H9 (cell line): ENCODE data around the gene TH. TPM values are rescaled to one million over a fixed set of nuclear protein-coding genes. Genes with fewer than 3 reads are reported as not detected.

Experiments used
- DNase-seq: peaks from one replicate; pipeline ENCODE4 v3.0.0-alpha.2; 2017
- H2AFZ ChIP-seq: one replicate; pipeline ENCODE4 v1.6.1; 2013; ENCODE audit warnings: mild to moderate bottlenecking, low read length, control low read depth, moderate library complexity
- H2AK5ac ChIP-seq: 2 replicates; pipeline ENCODE4 v1.6.1; 2013; ENCODE audit warnings: low read length, control low read depth, mixed read lengths; ENCODE audit not compliant: insufficient read length
- H2BK120ac ChIP-seq: one replicate; pipeline ENCODE4 v1.6.1; 2013; ENCODE audit warnings: low read depth, mild to moderate bottlenecking, low read length, control low read depth, inconsistent platforms; ENCODE audit not compliant: poor library complexity, severe bottlenecking
- H2BK12ac ChIP-seq: 2 replicates; pipeline ENCODE4 v1.6.1; 2013; ENCODE audit warnings: low read length, control low read depth, mixed read lengths, low read depth; ENCODE audit not compliant: insufficient read length
- H2BK15ac ChIP-seq: 2 replicates; pipeline ENCODE4 v1.6.1; 2013; ENCODE audit warnings: low read depth, low read length, control low read depth
- H2BK20ac ChIP-seq: one replicate; pipeline ENCODE4 v1.6.1; 2013; ENCODE audit warnings: low read depth, mild to moderate bottlenecking, low read length, control low read depth, inconsistent platforms; ENCODE audit not compliant: poor library complexity, severe bottlenecking
- H2BK5ac ChIP-seq: 2 replicates; pipeline ENCODE4 v1.6.1; 2013; ENCODE audit warnings: low read length, control low read depth, mixed read lengths; ENCODE audit not compliant: insufficient read length
- H3K14ac ChIP-seq: 2 replicates; pipeline ENCODE4 v1.6.1; 2013; ENCODE audit warnings: low read length, control low read depth; ENCODE audit not compliant: insufficient read depth
- H3K18ac ChIP-seq: 2 replicates; pipeline ENCODE4 v1.6.1; 2013; ENCODE audit warnings: low read depth, mild to moderate bottlenecking, mixed read lengths, low read length, control low read depth; ENCODE audit not compliant: insufficient read length
- H3K23ac ChIP-seq: 2 replicates; pipeline ENCODE4 v1.6.1; 2013; ENCODE audit warnings: low read length, control low read depth, mixed read lengths, low read depth; ENCODE audit not compliant: insufficient read length
- H3K23me2 ChIP-seq: 2 replicates; pipeline ENCODE4 v1.6.1; 2013; ENCODE audit warnings: low read depth, mild to moderate bottlenecking, mixed read lengths, low read length, control low read depth; ENCODE audit not compliant: insufficient read length, poor library complexity, severe bottlenecking
- H3K27ac ChIP-seq: 2 replicates; pipeline ENCODE4 v1.5.1; 2013; ENCODE audit warnings: low read length, control low read depth, mixed read lengths, low read depth; ENCODE audit not compliant: insufficient read length
- H3K27me3 ChIP-seq: 2 replicates; pipeline ENCODE4 v1.6.1; 2013; ENCODE audit warnings: low read length, control low read depth, inconsistent platforms; ENCODE audit not compliant: insufficient read depth
- H3K4ac ChIP-seq: 2 replicates; pipeline ENCODE4 v1.6.1; 2013; ENCODE audit warnings: low read depth, mild to moderate bottlenecking, control low read depth, inconsistent platforms, low read length, moderate library complexity
- H3K4me1 ChIP-seq: 2 replicates; pipeline ENCODE4 v1.6.1; 2013; ENCODE audit warnings: low read length, control low read depth, inconsistent platforms; ENCODE audit not compliant: insufficient read depth
- H3K4me2 ChIP-seq: 2 replicates; pipeline ENCODE4 v1.6.1; 2013; ENCODE audit warnings: low read length, control low read depth, mixed read lengths; ENCODE audit not compliant: insufficient read length, insufficient read depth
- H3K56ac ChIP-seq: 2 replicates; pipeline ENCODE4 v1.6.1; 2013; ENCODE audit warnings: low read depth, mild to moderate bottlenecking, mixed read lengths, low read length, control low read depth; ENCODE audit not compliant: insufficient read length
- H3K79me1 ChIP-seq: 2 replicates; pipeline ENCODE4 v1.6.1; 2013; ENCODE audit warnings: low read depth, mild to moderate bottlenecking, moderate library complexity, low read length, control low read depth, inconsistent platforms; ENCODE audit not compliant: insufficient read depth, poor library complexity, severe bottlenecking
- H3K79me2 ChIP-seq: 2 replicates; pipeline ENCODE4 v1.6.1; 2013; ENCODE audit warnings: low read length, control low read depth, inconsistent platforms; ENCODE audit not compliant: insufficient read depth
- H3K9ac ChIP-seq: 2 replicates; pipeline ENCODE4 v1.6.1; 2013; ENCODE audit warnings: low read length, control low read depth, mixed read lengths; ENCODE audit not compliant: insufficient read length; ENCODE audit errors: extremely low read depth
- H3K9me3 ChIP-seq: one replicate; pipeline ENCODE4 v1.6.1; 2013; ENCODE audit warnings: low read depth, low read length, inconsistent platforms; ENCODE audit not compliant: control insufficient read depth
- H3T11ph ChIP-seq: one replicate; pipeline ENCODE4 v1.6.1; 2013; ENCODE audit warnings: mild to moderate bottlenecking, low read length, control low read depth, inconsistent platforms
- H4K20me1 ChIP-seq: one replicate; pipeline ENCODE4 v1.6.1; 2013; ENCODE audit not compliant: control insufficient read depth, insufficient read length, insufficient read depth
- H4K5ac ChIP-seq: 2 replicates; pipeline ENCODE4 v1.6.1; 2013; ENCODE audit warnings: low read depth, mild to moderate bottlenecking, mixed read lengths, low read length, control low read depth; ENCODE audit not compliant: insufficient read length
- H4K8ac ChIP-seq: replicated peaks from 2 replicates; pipeline ENCODE4 v1.6.1; 2013; ENCODE audit warnings: low read length, control low read depth, mixed read lengths, low read depth; ENCODE audit not compliant: insufficient read length
- H4K91ac ChIP-seq: 2 replicates; pipeline ENCODE4 v1.6.1; 2013; ENCODE audit warnings: low read depth, mild to moderate bottlenecking, moderate library complexity, mixed read lengths, low read length, control low read depth; ENCODE audit not compliant: insufficient read length
- H3K27ac Mint-ChIP-seq, 3 experiments: 2 replicates in 2 of 3; 3 replicates in 1 of 3; pipeline ENCODE4 v1.8.0; 2020 to 2021; ENCODE audit warnings: mixed read lengths in 3 of 3, mild to moderate bottlenecking in 1 of 3, moderate library complexity in 1 of 3
- H3K27me3 Mint-ChIP-seq: 2 replicates; pipeline ENCODE4 v1.8.0; 2021; ENCODE audit warnings: low read depth, mild to moderate bottlenecking, moderate library complexity, mixed read lengths
- H3K36me3 Mint-ChIP-seq, 3 experiments: 2 replicates in 2 of 3; 3 replicates in 1 of 3; pipeline ENCODE4 v1.8.0; 2020 to 2021; ENCODE audit warnings: low read depth in 3 of 3, mixed read lengths in 3 of 3; ENCODE audit not compliant: insufficient read depth in 1 of 3
- H3K4me1 Mint-ChIP-seq, 2 experiments: 2 replicates each; pipeline ENCODE4 v1.8.0; 2020; ENCODE audit warnings: mixed read lengths in 2 of 2
- H3K4me3 Mint-ChIP-seq, 2 experiments: 2 replicates in 1 of 2; 3 replicates in 1 of 2; pipeline ENCODE4 v1.8.0; 2020 to 2021; ENCODE audit warnings: mild to moderate bottlenecking in 2 of 2, mixed read lengths in 2 of 2, moderate library complexity in 1 of 2
- H3K9me3 Mint-ChIP-seq, 2 experiments: 2 replicates in 1 of 2; 3 replicates in 1 of 2; pipeline ENCODE4 v1.8.0; 2020; ENCODE audit warnings: mild to moderate bottlenecking in 2 of 2, mixed read lengths in 2 of 2, moderate library complexity in 1 of 2
- WGBS: extraction: QIAGEN DNeasy Blood & Tissue Kit; methylation state at CpG from one replicate; pipeline ENCODE4 v1.1.7; 2013; ENCODE audit warnings: missing lambda C conversion rate, low lambda C conversion rate, mixed read lengths; ENCODE audit not compliant: insufficient read length; ENCODE audit errors: extremely low coverage; 5-methylcytosine and 5-hydroxymethylcytosine counted together
- total RNA-seq: library from RNA; stranded (reverse); gene quantifications from 2 replicates; pipeline ENCODE4 v1.2.1, GENCODE V29; 2021
- TF ChIP-seq, protein P1 (sequence below): fragments of 200-600 bp; sonication (generic); conservative IDR thresholded peaks from 3 replicates; pipeline ENCODE4 v1.8.0; 2021; ENCODE audit warnings: antibody characterized with exemption, mild to moderate bottlenecking

Gene TH
- total RNA-seq, 1 experiment from 2014 or later, result not detected

DNA sequence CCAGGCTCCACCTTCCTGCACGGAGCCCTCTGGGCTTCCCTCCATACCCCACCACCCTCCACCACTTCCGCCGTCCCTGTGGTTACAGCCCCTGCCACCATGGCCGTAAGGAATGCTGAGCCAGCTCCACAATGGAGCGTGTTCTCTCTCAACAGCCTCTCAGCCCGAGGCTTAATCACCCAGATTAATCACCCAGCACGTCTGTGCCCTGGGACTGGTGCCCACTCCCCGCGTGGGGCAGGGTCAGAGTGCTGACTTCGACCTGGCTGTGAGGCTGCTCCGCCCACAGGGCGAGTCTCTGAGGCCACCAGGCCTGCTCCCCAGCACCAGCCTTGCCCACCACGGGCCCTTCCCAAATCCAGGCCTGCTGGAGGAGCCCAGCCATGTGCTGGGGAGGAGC is 4.0 kb upstream of the TH start:
- no peak overlapping the region for H2BK20ac ChIP-seq
- H3K9me3 Mint-ChIP-seq, result peaks cover 0 to 2% of the 10 kb centered on the region in 2 experiments; a peak in 2 of 5 replicates
- no peaks in the 10 kb centered on the region for H3K79me1 ChIP-seq
- no peak overlapping the region for H3K4me2 ChIP-seq
- no peak overlapping the region for H2AFZ ChIP-seq
- H3K23ac ChIP-seq, result no peak overlapping the region
- H2BK15ac ChIP-seq, result no peak overlapping the region
- H3K27ac Mint-ChIP-seq, result no peak overlapping the region; a peak in 1 of 7 replicates
- H4K5ac ChIP-seq, result no peak overlapping the region
- H2AK5ac ChIP-seq, result no peak overlapping the region
- no peaks in the 10 kb centered on the region for H3K4me1 ChIP-seq
- H3K9ac ChIP-seq, result no peak overlapping the region
- no peaks in the 10 kb centered on the region for H3K9me3 ChIP-seq
- H2BK12ac ChIP-seq, result no peak overlapping the region
- peaks cover 0 to 5% of the 10 kb centered on the region in 2 experiments; a peak in 1 of 4 replicates for H3K4me1 Mint-ChIP-seq
- H4K91ac ChIP-seq, result no peak overlapping the region
- no peaks in the 10 kb centered on the region for H4K20me1 ChIP-seq
- no peak overlapping the region for H3K14ac ChIP-seq
- no peak overlapping the region for H4K8ac ChIP-seq
- no peak overlapping the region for H3T11ph ChIP-seq
- H3K27me3 ChIP-seq, result no peaks in the 10 kb centered on the region; the same call in 1 of the 2 replicates
- TF ChIP-seq, protein P1, sequence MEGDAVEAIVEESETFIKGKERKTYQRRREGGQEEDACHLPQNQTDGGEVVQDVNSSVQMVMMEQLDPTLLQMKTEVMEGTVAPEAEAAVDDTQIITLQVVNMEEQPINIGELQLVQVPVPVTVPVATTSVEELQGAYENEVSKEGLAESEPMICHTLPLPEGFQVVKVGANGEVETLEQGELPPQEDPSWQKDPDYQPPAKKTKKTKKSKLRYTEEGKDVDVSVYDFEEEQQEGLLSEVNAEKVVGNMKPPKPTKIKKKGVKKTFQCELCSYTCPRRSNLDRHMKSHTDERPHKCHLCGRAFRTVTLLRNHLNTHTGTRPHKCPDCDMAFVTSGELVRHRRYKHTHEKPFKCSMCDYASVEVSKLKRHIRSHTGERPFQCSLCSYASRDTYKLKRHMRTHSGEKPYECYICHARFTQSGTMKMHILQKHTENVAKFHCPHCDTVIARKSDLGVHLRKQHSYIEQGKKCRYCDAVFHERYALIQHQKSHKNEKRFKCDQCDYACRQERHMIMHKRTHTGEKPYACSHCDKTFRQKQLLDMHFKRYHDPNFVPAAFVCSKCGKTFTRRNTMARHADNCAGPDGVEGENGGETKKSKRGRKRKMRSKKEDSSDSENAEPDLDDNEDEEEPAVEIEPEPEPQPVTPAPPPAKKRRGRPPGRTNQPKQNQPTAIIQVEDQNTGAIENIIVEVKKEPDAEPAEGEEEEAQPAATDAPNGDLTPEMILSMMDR, result no peak
- no peak overlapping the region for H3K18ac ChIP-seq
- WGBS, result no CpG with 5 or more reads among the region's 13 CpGs
- no peak overlapping the region for H3K4ac ChIP-seq
- H3K56ac ChIP-seq, result no peak overlapping the region
- H3K36me3 Mint-ChIP-seq, result no peaks in the 10 kb centered on the region
- H2BK120ac ChIP-seq, result no peak overlapping the region
- DNase-seq, result no peak
- H2BK5ac ChIP-seq, result no peak overlapping the region
- no peak overlapping the region for H3K27ac ChIP-seq
- H3K27me3 Mint-ChIP-seq, result peaks cover 15% of the 10 kb centered on the region
- no peaks in the 10 kb centered on the region for H3K23me2 ChIP-seq
- no peaks in the 10 kb centered on the region for H3K79me2 ChIP-seq
- no peak overlapping the region for H3K4me3 Mint-ChIP-seq
